Stimulated activated CD4-positive, alpha-beta T cell treated with anti-CD3 and anti-CD28 coated beads, Interleukin-2, amount 100 ng/mL, for 4 hours (primary cell): ENCODE results near the gene MNS1.
"Not testable (repeated sequence)": the region's sequence is repeated elsewhere in the genome, so short reads cannot be mapped to it uniquely, and the experiment has no call there.

Source experiments
- DNase-seq: peaks from one replicate; pipeline ENCODE4 v3.0.0-alpha.2; 2020; ENCODE audit warnings: low read depth

MNS1 gene

GRCh38 chr15:56464893-56465520 lies at the start of gene MNS1:
MNS1 (minus strand) TSS chr15:56465137; CDS start chr15:56464972, 165 bp downstream.
- peak; percentile 2 for DNase-seq

GRCh38 chr15:56496635-56497034 lies 31.7 kb upstream of the MNS1 start:
- DNase-seq = no peak

- DNase-seq = no peak
Measured at GRCh38 chr15:56495533-56495932, 30.6 kb upstream of the MNS1 start.

GRCh38 chr15:56495053-56495452 lies 30.1 kb upstream of the MNS1 start:
- DNase-seq = no peak

- DNase-seq = no peak
Measured at GRCh38 chr15:56492791-56493555, 28.0 kb upstream of the MNS1 start.

GRCh38 chr15:56492236-56492635 lies 27.3 kb upstream of the MNS1 start:
- DNase-seq = no peak

GRCh38 chr15:56491110-56491722 lies 26.3 kb upstream of the MNS1 start:
- DNase-seq = peak; percentile 8

GRCh38 chr15:56490461-56490860 lies 25.5 kb upstream of the MNS1 start:
- DNase-seq = no peak

GRCh38 chr15:56486206-56486605 lies 21.3 kb upstream of the MNS1 start:
- DNase-seq = not testable (repeated sequence)

GRCh38 chr15:56485426-56485825 lies 20.5 kb upstream of the MNS1 start:
- DNase-seq = not testable (repeated sequence)

- DNase-seq = no peak
Measured at GRCh38 chr15:56484287-56484686, 19.4 kb upstream of the MNS1 start.

GRCh38 chr15:56475351-56475750 lies 10.4 kb upstream of the MNS1 start:
- DNase-seq = no peak

- DNase-seq = no peak
Measured at GRCh38 chr15:56473017-56473416, 8.1 kb upstream of the MNS1 start.

GRCh38 chr15:56472278-56472677 lies 7.3 kb upstream of the MNS1 start:
- no peak for DNase-seq

- DNase-seq = no peak
Measured at GRCh38 chr15:56471440-56472069, 6.6 kb upstream of the MNS1 start.

- no peak for DNase-seq
Measured at GRCh38 chr15:56469483-56469882, 4.5 kb upstream of the MNS1 start.

GRCh38 chr15:56468401-56468800 lies 3.5 kb upstream of the MNS1 start:
- DNase-seq = no peak

GRCh38 chr15:56467616-56468015 lies 2.7 kb upstream of the MNS1 start:
- no peak for DNase-seq

GRCh38 chr15:56460947-56461346 lies 4.0 kb downstream of the MNS1 start:
- DNase-seq = no peak

GRCh38 chr15:56460071-56460470 lies 4.9 kb downstream of the MNS1 start:
- DNase-seq = no peak

GRCh38 chr15:56459096-56459495 lies 5.8 kb downstream of the MNS1 start:
- no peak for DNase-seq

- DNase-seq = no peak
Measured at GRCh38 chr15:56456229-56456628, 8.7 kb downstream of the MNS1 start.

- DNase-seq = no peak
Measured at GRCh38 chr15:56454836-56455235, 10.1 kb downstream of the MNS1 start.
